ENCODE data around the gene BCOR.

DNA sequence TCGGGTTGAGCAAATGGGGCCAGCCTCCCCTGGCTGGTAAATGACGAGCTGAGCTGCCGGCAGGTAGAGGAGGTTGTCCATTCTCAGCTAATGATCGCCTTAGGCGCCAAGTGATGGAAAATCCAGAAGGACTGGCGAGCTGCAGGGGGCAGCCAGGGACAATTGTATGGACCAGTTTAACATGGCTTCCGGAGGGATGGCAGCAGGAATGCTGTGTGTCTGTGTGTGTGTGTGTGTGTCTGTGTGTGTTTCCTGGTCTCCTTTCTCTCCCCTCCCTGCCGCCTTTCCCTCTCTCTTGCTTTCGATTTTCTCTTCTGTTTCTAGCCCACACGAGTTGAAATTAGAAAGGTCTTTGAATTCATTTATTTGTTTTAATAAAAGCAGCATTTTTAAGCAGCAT, 45.2 kb upstream of the BCOR start:
- TF ChIP-seq, protein P1, sequence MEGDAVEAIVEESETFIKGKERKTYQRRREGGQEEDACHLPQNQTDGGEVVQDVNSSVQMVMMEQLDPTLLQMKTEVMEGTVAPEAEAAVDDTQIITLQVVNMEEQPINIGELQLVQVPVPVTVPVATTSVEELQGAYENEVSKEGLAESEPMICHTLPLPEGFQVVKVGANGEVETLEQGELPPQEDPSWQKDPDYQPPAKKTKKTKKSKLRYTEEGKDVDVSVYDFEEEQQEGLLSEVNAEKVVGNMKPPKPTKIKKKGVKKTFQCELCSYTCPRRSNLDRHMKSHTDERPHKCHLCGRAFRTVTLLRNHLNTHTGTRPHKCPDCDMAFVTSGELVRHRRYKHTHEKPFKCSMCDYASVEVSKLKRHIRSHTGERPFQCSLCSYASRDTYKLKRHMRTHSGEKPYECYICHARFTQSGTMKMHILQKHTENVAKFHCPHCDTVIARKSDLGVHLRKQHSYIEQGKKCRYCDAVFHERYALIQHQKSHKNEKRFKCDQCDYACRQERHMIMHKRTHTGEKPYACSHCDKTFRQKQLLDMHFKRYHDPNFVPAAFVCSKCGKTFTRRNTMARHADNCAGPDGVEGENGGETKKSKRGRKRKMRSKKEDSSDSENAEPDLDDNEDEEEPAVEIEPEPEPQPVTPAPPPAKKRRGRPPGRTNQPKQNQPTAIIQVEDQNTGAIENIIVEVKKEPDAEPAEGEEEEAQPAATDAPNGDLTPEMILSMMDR (IDR thresholded peaks at IDR 0.05): no peak
- no peak for TF ChIP-seq POLR2A (IDR thresholded peaks at IDR 0.05)
